ENCODE measurements around the gene PJVK.

DNA sequence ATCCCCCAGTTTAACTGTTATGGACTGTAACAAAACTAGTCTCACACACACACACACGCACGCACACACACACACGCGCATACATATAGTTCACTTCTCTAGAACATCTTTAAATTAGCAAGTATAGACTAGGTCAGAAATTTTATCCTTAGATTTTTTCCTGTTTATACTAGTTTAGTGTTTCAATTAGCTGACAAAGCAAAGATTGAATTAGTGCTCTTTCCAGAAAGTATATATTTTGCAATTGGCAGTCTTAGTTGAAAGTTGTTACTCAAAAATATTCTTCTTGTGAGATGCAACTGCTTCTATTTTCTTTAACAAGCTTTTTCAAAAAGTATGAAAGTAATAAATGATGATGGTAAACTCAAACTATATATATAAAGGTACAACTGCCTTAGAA lies 51.6 kb downstream of the PJVK start:
- TF ChIP-seq ZSCAN29 (IDR thresholded peaks at IDR 0.05) (no peak), CTCF (IDR thresholded peaks at IDR 0.05 in 2 of 3, conservative IDR thresholded peaks at IDR 0.05 in 1 of 3; ENCODE audit: control insufficient read depth in 2 of 3, extremely low read depth in 1 of 3, insufficient read depth in 1 of 3, low read depth in 3 of 3, low read length in 3 of 3) (no peak), PML (IDR thresholded peaks at IDR 0.05; ENCODE audit: low read length) (no peak), POLR2AphosphoS5 (IDR thresholded peaks at IDR 0.05; ENCODE audit: low read length) (no peak), EZH2 (IDR thresholded peaks at IDR 0.05; ENCODE audit: borderline replicate concordance, control insufficient read depth, low read depth, low read length) (no peak)
